ENCODE results near the gene VAPA.

VAPA gene

DNA sequence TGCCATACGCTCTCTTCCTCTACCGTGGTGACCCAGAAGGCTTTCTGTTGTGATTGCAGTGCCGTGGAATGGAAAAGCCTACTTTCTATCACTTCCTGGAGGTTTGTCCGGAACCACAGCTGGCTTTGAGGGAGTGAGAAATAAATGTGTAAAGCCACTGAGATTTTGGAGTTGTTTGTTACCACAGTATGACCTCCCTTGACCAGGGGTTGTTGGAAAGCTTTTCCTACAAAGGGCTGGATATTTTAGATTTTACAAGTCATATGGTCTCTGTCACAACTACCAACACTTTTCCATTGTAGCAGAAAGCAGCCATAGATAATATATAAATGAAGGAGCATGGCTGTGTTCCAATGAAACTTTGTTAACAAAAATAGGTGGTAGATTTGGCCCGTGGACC is 70.3 kb downstream of the VAPA start:
- DNase-seq = no peak

DNA sequence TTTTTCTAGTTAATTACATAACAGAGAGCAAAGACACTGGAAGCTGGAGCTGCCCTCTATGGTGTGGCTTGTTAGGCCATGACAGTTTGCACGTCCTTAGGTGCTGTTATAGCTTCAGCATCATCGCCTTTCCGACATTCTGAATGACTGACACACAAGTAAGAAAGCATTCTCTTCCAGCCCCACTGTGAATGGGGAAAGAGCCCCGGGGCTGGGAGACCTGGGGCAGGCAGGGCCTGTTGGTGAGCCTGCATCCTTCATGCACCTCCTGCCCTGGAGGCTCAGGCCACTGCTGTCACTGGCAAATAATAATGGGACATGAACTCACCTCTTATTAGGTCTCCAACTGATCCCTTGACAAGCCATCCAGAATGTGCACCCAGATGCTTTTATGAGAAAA is 71.8 kb downstream of the VAPA start:
- DNase-seq = no peak

DNA sequence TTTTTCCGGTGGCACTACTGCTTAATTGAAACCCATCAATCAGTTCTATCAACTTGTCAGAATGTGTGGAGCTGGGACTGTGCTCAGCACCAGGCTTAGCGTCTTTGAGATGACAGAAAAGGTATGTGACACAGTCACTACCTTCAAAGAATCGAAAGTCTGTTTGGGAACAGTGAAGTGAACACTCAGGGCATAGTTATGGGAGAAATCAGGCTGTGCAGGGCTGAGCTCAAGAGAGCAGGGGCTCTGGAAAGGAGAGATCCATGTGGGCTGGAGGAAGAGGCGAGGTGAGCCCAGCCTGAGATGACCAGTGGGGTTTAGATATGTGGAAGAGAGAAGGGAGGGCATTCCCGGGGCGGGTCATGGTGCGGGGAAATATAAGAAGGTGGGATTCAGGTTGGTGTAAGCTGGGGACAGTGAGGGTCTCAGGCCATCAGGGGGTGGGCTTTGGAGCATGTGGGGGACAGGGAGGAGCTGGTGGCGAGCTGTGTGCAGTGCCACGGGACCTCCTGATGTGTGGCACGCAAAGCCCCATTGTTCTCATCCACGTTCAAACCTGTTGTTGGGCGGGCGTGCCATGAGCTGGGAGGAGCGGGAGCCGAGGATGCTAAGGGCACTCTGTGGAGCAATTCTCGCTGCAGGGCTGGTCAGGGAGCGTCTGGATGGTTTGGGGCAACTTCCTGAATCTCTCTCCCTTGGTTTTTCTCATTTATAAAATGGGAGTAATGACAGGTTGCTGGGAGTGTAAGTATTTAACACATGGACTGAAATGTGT is 72.5 kb downstream of the VAPA start:
- DNase-seq = peak; percentile 43

- peak; percentile 86 for DNase-seq
Measured at GRCh38 chr18:9987345-9987744, 73.5 kb downstream of the VAPA start.

- DNase-seq = peak; percentile 100
Measured at GRCh38 chr18:9987931-9988330, 74.1 kb downstream of the VAPA start.

- no peak for DNase-seq
Measured at GRCh38 chr18:9988665-9989064, 74.8 kb downstream of the VAPA start.

DNA sequence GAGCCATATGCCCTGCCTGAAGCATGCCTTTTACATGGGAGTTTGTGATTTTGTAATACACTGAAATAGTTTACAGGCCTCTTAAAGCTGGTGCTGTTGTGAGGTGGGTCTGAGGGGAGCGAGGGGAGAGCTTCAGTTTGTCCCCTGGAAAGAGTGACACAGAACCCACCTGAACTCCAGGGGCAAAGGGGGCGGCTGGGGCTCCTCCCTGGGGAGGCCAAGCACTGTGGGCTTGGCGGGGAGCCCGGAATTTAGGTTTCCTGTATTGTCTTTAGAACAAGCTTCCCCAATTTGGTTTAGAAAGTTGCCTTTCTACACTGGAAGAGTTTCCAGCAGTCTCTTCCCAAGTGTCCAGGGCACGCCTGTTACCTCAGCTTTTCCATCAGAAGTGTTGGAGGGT is 75.7 kb downstream of the VAPA start:
- no peak for DNase-seq

GRCh38 chr18:9991011-9992000 is 77.5 kb downstream of the VAPA start:
- no peak for DNase-seq

GRCh38 chr18:9992300-9992972 is 78.6 kb downstream of the VAPA start:
- DNase-seq = no peak

GRCh38 chr18:9992973-9993520 is 79.2 kb downstream of the VAPA start:
- DNase-seq = no peak

GRCh38 chr18:9993521-9994025 is 79.8 kb downstream of the VAPA start:
- no peak for DNase-seq

- DNase-seq = no peak
Measured at GRCh38 chr18:9994026-9994570, 80.3 kb downstream of the VAPA start.

GRCh38 chr18:9994701-9995235 is 81.0 kb downstream of the VAPA start:
- no peak for DNase-seq

GRCh38 chr18:9995631-9996030 is 81.8 kb downstream of the VAPA start:
- DNase-seq = no peak

GRCh38 chr18:9996094-9996493 is 82.3 kb downstream of the VAPA start:
- DNase-seq = no peak

DNA sequence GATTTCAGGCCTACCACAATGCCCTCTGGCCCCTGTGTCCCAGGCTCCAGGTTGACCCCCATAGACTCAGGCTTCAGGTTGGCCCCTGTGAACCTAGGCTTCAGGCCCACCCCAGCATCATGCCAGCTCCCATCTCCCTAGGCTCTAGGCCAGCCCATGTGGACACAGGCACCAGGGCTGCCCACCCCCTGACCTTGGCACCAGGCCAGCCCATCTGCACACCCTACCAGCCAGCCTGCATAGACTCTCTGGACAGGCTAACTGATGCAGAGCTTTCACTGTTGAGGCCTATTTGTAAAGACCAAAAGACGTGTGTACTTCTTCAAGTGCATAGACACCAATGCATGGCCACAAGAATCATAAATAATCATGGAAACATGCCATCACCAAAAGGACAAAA is 83.9 kb downstream of the VAPA start:
- DNase-seq = no peak

DNA sequence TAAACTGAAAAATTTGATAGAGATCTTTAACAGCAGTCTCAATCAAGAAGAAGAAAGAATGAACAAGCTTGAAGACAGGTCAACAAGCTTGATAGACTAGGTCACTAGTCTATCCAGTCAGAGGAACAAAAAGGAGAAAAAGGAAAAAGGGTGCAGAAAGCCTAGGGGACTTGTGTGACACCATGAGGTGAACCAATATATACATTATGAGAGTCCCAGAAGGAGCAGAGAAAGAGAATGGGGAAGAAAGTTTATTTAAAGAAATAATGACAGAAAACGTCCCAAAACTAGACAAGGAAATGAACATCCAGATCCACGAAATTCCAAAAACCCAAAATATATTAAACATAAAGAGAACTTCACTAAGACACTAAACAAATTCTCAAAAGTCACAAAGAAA is 84.5 kb downstream of the VAPA start:
- no peak for DNase-seq

- no peak for DNase-seq
Measured at GRCh38 chr18:10002280-10002679, 88.5 kb downstream of the VAPA start.

- no peak for DNase-seq
Measured at GRCh38 chr18:10003281-10003680, 89.5 kb downstream of the VAPA start.

DNA sequence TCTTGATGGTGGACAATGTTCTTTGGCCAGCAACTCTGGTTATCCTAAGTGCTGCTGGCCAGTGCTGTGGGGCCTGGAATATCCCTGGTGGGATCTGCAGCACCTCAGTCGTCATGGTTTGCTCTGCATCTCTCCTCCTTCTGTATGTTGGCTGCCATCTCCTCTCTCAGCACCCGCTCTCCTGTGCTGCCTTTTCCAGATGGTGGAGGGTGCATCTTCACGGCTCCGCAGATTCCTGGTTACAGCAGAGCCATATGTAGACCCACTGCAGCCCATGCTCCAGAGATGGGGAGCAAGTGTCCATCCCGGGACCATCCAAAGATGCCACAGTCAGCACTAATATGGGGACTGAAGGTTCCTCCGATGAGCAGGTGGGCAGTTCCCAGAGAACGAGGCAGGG is 90.0 kb downstream of the VAPA start:
- DNase-seq = no peak

GRCh38 chr18:10006311-10006893 is 92.6 kb downstream of the VAPA start:
- peak; percentile 94 for DNase-seq

Data from NCI-H146 (cell line).